ENCODE results near the gene KERA.
"Not testable (repeated sequence)": the region's sequence is repeated elsewhere in the genome, so short reads cannot be mapped to it uniquely, and the experiment has no call there.

KERA gene, protein sequence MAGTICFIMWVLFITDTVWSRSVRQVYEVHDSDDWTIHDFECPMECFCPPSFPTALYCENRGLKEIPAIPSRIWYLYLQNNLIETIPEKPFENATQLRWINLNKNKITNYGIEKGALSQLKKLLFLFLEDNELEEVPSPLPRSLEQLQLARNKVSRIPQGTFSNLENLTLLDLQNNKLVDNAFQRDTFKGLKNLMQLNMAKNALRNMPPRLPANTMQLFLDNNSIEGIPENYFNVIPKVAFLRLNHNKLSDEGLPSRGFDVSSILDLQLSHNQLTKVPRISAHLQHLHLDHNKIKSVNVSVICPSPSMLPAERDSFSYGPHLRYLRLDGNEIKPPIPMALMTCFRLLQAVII

GRCh38 chr12:91057368-91058165 lies at the start of gene KERA:
TSS of gene KERA (minus strand) at chr12:91058024. CDS start at chr12:91056281, 1,743 bp downstream.
- DNase-seq = no peak

GRCh38 chr12:91106283-91106682 lies 48.5 kb upstream of the KERA start:
- no peak for DNase-seq

DNA sequence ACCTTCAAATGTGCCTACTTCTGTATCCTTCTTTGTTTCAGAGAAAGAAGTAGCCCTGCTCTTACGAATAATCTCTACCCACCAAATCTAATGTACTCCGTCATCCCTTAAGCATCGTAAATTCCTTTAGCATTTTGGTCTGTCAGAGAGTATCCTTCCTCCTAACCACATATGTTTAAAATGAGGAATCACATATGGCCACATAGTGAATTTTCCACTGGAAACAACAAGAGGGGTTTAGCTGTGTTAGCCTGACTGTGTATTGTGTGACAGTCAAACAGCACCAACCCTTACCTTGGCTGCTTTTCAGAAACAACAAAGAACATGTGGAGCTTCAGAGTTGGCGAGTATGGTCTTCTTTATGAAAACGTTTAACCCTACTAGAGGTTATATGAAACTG lies 48.0 kb upstream of the KERA start:
- DNase-seq = no peak

GRCh38 chr12:91104812-91105466 lies 47.1 kb upstream of the KERA start:
- no peak for DNase-seq

GRCh38 chr12:91103624-91104023 lies 45.8 kb upstream of the KERA start:
- no peak for DNase-seq

GRCh38 chr12:91103101-91103500 lies 45.3 kb upstream of the KERA start:
- no peak for DNase-seq

- DNase-seq = no peak
Observed at GRCh38 chr12:91100906-91101305, 43.1 kb upstream of the KERA start.

GRCh38 chr12:91099836-91100235 lies 42.0 kb upstream of the KERA start:
- DNase-seq = no peak

GRCh38 chr12:91099341-91099740 lies 41.5 kb upstream of the KERA start:
- DNase-seq = no peak

GRCh38 chr12:91098941-91099340 lies 41.1 kb upstream of the KERA start:
- DNase-seq = no peak

- no peak for DNase-seq
Observed at GRCh38 chr12:91098461-91098860, 40.6 kb upstream of the KERA start.

DNA sequence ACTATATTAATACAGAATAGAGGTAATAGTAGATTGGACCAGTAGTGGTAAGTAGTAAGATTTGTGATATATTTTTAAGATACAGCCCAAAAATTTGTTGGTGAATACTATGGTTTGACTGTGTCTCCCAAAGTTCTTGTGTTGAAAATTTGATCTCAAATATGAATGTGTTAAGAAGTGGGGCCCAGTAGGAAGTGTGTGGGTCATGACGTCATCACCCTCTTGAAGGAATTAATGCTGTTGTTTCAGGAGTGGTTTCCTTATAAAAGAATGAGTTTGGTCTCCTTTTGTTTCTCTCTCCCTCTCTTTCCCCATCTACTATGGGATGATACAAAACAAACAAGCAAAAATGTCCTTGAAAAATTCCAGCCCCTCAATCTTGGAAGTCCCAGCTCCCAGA lies 37.1 kb upstream of the KERA start:
- DNase-seq = no peak

DNA sequence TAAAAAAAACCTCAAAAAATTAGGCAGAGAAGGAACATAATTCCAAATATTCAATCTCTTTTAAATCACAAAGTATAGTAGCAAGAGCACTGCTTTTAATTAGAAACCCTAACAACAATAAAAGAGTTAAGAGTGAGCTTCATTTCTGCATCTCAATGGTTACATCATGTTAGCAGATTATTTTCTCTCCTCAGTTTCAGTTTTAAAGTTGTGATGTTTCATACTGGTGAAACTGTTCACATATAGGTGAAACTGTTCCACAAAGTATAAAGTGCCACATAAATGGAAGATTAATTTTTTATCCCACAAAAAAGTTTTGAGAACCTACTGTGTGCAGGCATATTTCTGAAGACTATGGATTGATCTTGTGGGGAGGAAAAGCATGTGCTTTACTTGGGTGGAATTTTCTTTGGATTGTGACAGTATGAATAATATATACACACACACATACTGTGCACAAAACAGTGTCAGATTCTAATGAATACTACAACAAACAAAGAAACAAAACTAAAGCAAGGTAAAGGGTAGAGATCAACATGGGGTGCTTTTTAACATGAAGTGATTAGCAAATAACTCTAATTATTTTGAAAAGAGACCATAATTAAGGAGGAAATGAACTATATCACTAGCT lies 36.3 kb upstream of the KERA start:
- DNase-seq = no peak

DNA sequence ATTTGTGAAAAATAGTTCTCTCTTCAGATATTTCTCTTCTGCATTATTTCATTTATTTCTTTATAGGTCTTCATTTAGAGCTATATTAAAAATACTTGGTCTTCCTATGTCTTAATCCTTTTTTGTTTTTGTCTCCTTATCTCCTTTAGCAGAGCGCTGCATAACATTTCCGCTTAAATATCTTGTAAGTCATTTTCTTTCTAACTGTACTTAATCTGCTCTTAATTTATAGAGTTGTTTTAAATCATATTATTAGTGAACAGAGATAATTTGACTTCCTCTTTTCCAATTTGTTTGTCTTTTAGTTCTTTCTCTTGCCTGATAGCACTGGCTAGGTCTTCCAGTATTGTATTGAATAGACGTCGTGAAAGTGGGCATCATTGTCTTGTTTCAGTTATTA lies 35.5 kb upstream of the KERA start:
- DNase-seq = no peak

DNA sequence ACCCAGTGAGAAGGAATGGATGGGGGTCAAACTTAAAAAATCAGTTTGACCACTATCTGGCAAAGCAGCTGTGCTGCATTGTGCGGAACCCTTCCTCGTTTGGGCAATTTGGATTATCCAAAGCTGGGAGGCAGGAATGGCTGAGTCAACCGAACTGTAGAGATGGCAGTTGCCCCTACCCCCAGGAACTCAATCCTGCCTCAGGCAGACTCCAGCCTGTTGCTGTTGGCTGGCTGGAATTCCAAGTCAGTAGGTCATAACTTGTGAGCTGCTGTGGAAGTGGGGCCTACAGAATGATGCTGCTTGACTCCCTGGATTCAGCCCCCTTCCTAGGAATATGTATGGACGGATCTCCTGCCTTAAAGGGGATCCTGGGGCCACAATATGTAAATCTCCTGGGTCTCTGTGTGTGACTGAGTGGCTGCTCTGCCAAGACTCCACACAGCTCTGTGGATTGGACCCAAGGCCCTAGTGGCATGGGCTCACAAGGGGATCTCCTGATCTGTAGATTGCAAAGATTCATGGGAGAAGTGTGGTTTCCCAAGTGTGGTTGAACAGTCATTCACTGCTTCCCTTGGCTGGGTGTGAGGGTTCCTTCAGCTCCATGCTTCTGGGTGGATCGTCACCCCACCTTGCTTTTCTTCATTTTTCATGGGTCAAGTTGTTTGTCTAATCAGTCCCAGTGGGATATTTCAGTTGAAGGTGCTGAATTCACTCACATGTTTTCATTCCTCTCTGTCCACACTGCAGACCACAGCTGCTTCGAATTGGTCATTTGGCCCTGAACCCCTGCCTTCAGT lies 34.3 kb upstream of the KERA start:
- DNase-seq = no peak

DNA sequence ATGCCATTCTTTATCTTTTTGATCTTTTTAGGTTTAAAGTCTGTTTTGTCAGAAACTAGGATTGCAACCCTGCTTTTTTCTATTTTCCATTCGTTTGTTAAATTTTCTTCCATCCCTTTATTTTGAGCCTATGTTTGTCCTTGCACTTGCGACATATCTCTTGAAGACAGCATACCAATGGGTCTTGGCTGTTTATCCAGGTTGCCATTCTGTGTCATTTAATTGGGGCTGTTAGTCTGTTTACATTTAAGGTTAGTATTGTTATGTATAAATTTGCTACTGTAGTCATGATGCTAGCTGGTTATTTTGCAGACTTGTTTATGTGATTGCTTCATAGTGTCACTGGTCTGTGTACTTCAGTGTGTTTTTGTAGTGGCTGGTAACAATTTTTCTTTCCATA lies 32.1 kb upstream of the KERA start:
- not testable (repeated sequence) for DNase-seq

DNA sequence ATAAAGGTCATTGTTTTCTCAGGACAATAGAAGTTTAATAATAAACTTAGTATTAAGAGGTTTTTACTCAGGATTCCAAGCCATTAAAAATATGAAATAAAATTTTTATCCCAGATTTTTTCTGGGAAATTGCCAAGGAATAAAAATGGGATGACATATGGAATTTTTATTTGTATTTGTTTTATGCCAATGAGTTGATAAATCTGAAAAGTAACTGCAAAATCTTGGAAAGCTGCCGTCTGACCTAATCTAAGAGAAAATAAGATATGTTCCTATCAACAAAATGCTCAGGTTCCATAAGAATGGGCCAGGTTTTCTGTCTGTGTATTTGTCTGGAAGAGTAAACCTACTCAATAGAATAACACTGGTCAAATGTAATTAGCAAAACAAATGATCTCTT lies 22.2 kb upstream of the KERA start:
- DNase-seq = no peak

- no peak for DNase-seq
Observed at GRCh38 chr12:91078501-91078900, 20.7 kb upstream of the KERA start.

GRCh38 chr12:91077228-91077954 lies 19.6 kb upstream of the KERA start:
- DNase-seq = no peak

GRCh38 chr12:91074851-91075250 lies 17.0 kb upstream of the KERA start:
- DNase-seq = peak; percentile 41

- no peak for DNase-seq
Observed at GRCh38 chr12:91074154-91074709, 16.4 kb upstream of the KERA start.
